GM18508 (cell line): ENCODE data around the gene TMED8.

Experiments
- ATAC-seq: cut with Tn5 transposase; IDR thresholded peaks from one replicate; pipeline ENCODE4 v1.9.1; 2021; ENCODE audit warnings: moderate number of reproducible peaks; ENCODE audit not compliant: insufficient read depth, unreplicated experiment

Gene TMED8

GRCh38 chr14:77305696-77306095, 71.2 kb downstream of the TMED8 start:
- no peak for ATAC-seq

- no peak for ATAC-seq
Measured at GRCh38 chr14:77303417-77304156, 73.3 kb downstream of the TMED8 start.

- ATAC-seq = no peak
Measured at GRCh38 chr14:77302926-77303325, 74.0 kb downstream of the TMED8 start.

GRCh38 chr14:77301103-77301502, 75.8 kb downstream of the TMED8 start:
- no peak for ATAC-seq

- ATAC-seq = no peak
Measured at GRCh38 chr14:77299771-77300170, 77.1 kb downstream of the TMED8 start.

- ATAC-seq = no peak
Measured at GRCh38 chr14:77296906-77297305, 80.0 kb downstream of the TMED8 start.

GRCh38 chr14:77296155-77296554, 80.7 kb downstream of the TMED8 start:
- no peak for ATAC-seq

DNA sequence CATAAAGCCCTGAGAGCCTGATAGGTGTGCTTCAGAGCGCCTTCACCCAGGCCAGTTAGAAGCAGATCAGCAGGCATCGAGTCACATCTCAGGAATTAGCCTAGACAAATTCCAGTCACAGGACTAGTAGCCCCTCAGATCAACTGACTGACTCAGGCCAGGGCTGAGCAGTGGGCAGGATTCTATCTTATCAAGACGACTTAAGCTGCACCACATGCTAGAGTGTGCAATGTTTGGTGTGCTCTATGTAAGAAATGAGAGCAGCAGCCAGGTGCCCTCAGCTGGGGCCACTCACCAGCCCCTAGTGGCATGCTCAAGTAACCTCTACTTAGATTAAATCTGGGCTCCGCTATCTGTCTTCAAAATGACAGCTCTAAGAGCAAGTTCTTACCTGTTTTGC, 86.2 kb downstream of the TMED8 start:
- no peak for ATAC-seq

GRCh38 chr14:77286576-77286975, 90.3 kb downstream of the TMED8 start:
- ATAC-seq = no peak
